DMS79 (cell line): ENCODE measurements around the gene BBX.

ENCODE experiments used
- DNase-seq: peaks from one replicate; lab custom pipeline; 2025; lab: John Stamatoyannopoulos, UW

BBX gene

GRCh38 chr3:107600780-107601179, 78.0 kb downstream of the BBX start:
- no peak for DNase-seq

- no peak for DNase-seq
These were observed 81.5 kb downstream of the BBX start for GRCh38 chr3:107604057-107604822.

- DNase-seq = no peak
These were observed 89.2 kb downstream of the BBX start for GRCh38 chr3:107611775-107612469.

GRCh38 chr3:107612664-107613084, 89.9 kb downstream of the BBX start:
- no peak for DNase-seq

- no peak for DNase-seq
These were observed 96.8 kb downstream of the BBX start for GRCh38 chr3:107619549-107619948.

GRCh38 chr3:107620534-107620933, 97.8 kb downstream of the BBX start:
- no peak for DNase-seq

- DNase-seq = no peak
These were observed 98.7 kb downstream of the BBX start for GRCh38 chr3:107621465-107621864.

GRCh38 chr3:107627962-107628542, 105.3 kb downstream of the BBX start:
- DNase-seq = no peak

GRCh38 chr3:107629566-107629965, 106.8 kb downstream of the BBX start:
- DNase-seq = no peak

GRCh38 chr3:107630779-107631178, 108.0 kb downstream of the BBX start:
- DNase-seq = no peak

GRCh38 chr3:107632576-107632975, 109.8 kb downstream of the BBX start:
- DNase-seq = no peak

GRCh38 chr3:107633327-107634098, 110.8 kb downstream of the BBX start:
- DNase-seq = no peak

GRCh38 chr3:107634099-107634489, 111.3 kb downstream of the BBX start:
- no peak for DNase-seq

- no peak for DNase-seq
These were observed 114.8 kb downstream of the BBX start for GRCh38 chr3:107637416-107638183.

GRCh38 chr3:107641572-107642307, 119.0 kb downstream of the BBX start:
- no peak for DNase-seq

- no peak for DNase-seq
These were observed 120.5 kb downstream of the BBX start for GRCh38 chr3:107643038-107643883.

- DNase-seq = no peak
These were observed 121.9 kb downstream of the BBX start for GRCh38 chr3:107644631-107645030.

- no peak for DNase-seq
These were observed 128.0 kb downstream of the BBX start for GRCh38 chr3:107650788-107651187.

GRCh38 chr3:107651782-107652181, 129.0 kb downstream of the BBX start:
- no peak for DNase-seq

GRCh38 chr3:107654218-107654617, 131.5 kb downstream of the BBX start:
- no peak for DNase-seq
